HCT116 (cell line): ENCODE data around the gene CDH4. TPM values are rescaled to one million over a fixed set of nuclear protein-coding genes. Genes with fewer than 3 reads are reported as not detected.

Experiments used
- ATAC-seq: fragments of 200-7000 bp; cut with Tn5 transposase; 2 replicates; pipeline ENCODE4 v1.9.1; 2020; ENCODE audit warnings: mild to moderate bottlenecking, moderate library complexity
- BruUV-seq: library from RNA; stranded (reverse); fragments of 400-500 nt; replicated peaks from 2 replicates; lab custom pipeline; 2021; lab: Mats Ljungman, UMichigan
- CTCF ChIA-PET: fragments of 300-600 bp; sonication (Branson Sonifier 250); formaldehyde crosslinking; loops from one replicate; lab custom pipeline; 2021; ENCODE audit warnings: antibody characterized with exemption; lab: Charles Lee
- POLR2A ChIA-PET: fragments of 300-600, 350-600 bp; sonication (Branson Sonifier 250); formaldehyde crosslinking; loops from one replicate; lab custom pipeline; 2021; ENCODE audit warnings: antibody characterized with exemption; lab: Charles Lee
- RAD21 ChIA-PET, 2 experiments: fragments of 300-600 bp; sonication (Branson Sonifier 250); formaldehyde crosslinking; loops; one replicate each; lab custom pipeline; 2023; ENCODE audit warnings: low total read pairs in 2 of 2; ENCODE audit not compliant: uncharacterized antibody in 2 of 2, unreplicated experiment in 2 of 2, low non-redundant PET in 1 of 2; lab: Charles Lee
- DNase-seq: peaks from one replicate; pipeline ENCODE4 v3.0.0-alpha.2; 2010; ENCODE audit warnings: low read depth, low spot score
- H2AFZ ChIP-seq: fragments of 200-600 bp; shearing (Covaris generic), sonication (generic); 2 replicates; pipeline ENCODE4 v1.6.1; 2017; ENCODE audit warnings: low read depth, mixed run types, mixed read lengths, antibody characterized with exemption, low read length; ENCODE audit not compliant: poor library complexity, severe bottlenecking
- H3K27ac ChIP-seq: 2 replicates; pipeline ENCODE4 v1.5.1; 2012; ENCODE audit warnings: low read depth, low read length
- H3K27me3 ChIP-seq: fragments of 200-600 bp; sonication (generic); 2 replicates; pipeline ENCODE4 v1.6.1; 2016; ENCODE audit warnings: mixed run types, low read length, mixed read lengths; ENCODE audit not compliant: insufficient read depth
- H3K36me3 ChIP-seq, 2 experiments: fragments of 200-500 bp in 1 of 2; fragments of 200-600 bp in 1 of 2; sonication (Bioruptor generic) in 1 of 2; sonication (generic) in 1 of 2; 2 replicates each; pipeline versions ENCODE4 v1.5.1 to v1.6.1; 2014 to 2016; ENCODE audit warnings: low read length in 2 of 2, inconsistent platforms in 1 of 2, mixed read lengths in 1 of 2, mixed run types in 1 of 2; ENCODE audit not compliant: insufficient read depth in 2 of 2, control insufficient read depth in 1 of 2
- H3K4me1 ChIP-seq, 2 experiments: fragments of 200-600 bp in 1 of 2; sonication (generic) in 1 of 2; 2 replicates each; pipeline versions ENCODE4 v1.5.1 to v1.6.1; 2012 to 2017; ENCODE audit warnings: low read length in 2 of 2, inconsistent platforms in 1 of 2, mild to moderate bottlenecking in 1 of 2, mixed read lengths in 1 of 2, mixed run types in 1 of 2, moderate library complexity in 1 of 2; ENCODE audit not compliant: insufficient read depth in 2 of 2, control insufficient read depth in 1 of 2
- H3K4me2 ChIP-seq: fragments of 200-600 bp; sonication (generic); 2 replicates; pipeline ENCODE4 v1.6.1; 2017; ENCODE audit warnings: mixed run types, low read length, mixed read lengths
- H3K4me3 ChIP-seq, 2 experiments: fragments of 200-600 bp in 1 of 2; sonication (generic) in 1 of 2; replicated peaks in 1 of 2; 2 replicates each; pipeline ENCODE4 v1.5.1; 2011 to 2016; ENCODE audit warnings: low read length in 2 of 2, control low read depth in 1 of 2, low read depth in 1 of 2, mild to moderate bottlenecking in 1 of 2, mixed read lengths in 1 of 2, mixed run types in 1 of 2
- H3K79me2 ChIP-seq: fragments of 200-600 bp; sonication (generic); 2 replicates; pipeline ENCODE4 v1.6.1; 2017; ENCODE audit warnings: mild to moderate bottlenecking, mixed run types, low read length, moderate library complexity, mixed read lengths; ENCODE audit not compliant: insufficient read depth
- H3K9ac ChIP-seq: fragments of 200-600 bp; sonication (generic); 2 replicates; pipeline ENCODE4 v1.6.1; 2016; ENCODE audit warnings: low read length, mixed read lengths
- H3K9me2 ChIP-seq: fragments of 200-600 bp; sonication (generic), shearing (Covaris generic); 2 replicates; pipeline ENCODE4 v1.6.1; 2017; ENCODE audit warnings: mixed run types, mild to moderate bottlenecking, moderate library complexity; ENCODE audit not compliant: insufficient read depth
- H3K9me3 ChIP-seq, 2 experiments: fragments of 200-500 bp in 1 of 2; fragments of 200-600 bp in 1 of 2; sonication (Bioruptor generic) in 1 of 2; sonication (generic) in 1 of 2; 2 replicates each; pipeline ENCODE4 v1.6.1; 2014 to 2017; ENCODE audit warnings: low read length in 2 of 2, mixed read lengths in 2 of 2, inconsistent platforms in 1 of 2, low read depth in 1 of 2, mild to moderate bottlenecking in 1 of 2, mixed run types in 1 of 2, moderate library complexity in 1 of 2; ENCODE audit not compliant: control insufficient read depth in 1 of 2, insufficient read depth in 1 of 2
- H4K20me1 ChIP-seq: fragments of 200-600 bp; sonication (generic), shearing (Covaris generic); 2 replicates; pipeline ENCODE4 v1.6.1; 2017; ENCODE audit warnings: mixed run types, mild to moderate bottlenecking, moderate library complexity; ENCODE audit not compliant: insufficient read depth
- CBX3 ChIP-seq: IDR thresholded peaks from 2 replicates; pipeline ENCODE4 v1.6.1; 2012; ENCODE audit warnings: low read depth
- CEBPB ChIP-seq: IDR thresholded peaks from 2 replicates; pipeline ENCODE4 v1.6.1; 2012; ENCODE audit warnings: low read depth
- EZH2 ChIP-seq: fragments of 200-600 bp; sonication (generic); IDR thresholded peaks from 2 replicates; pipeline ENCODE4 v1.6.1; 2017; ENCODE audit warnings: antibody characterized with exemption, mixed run types
- FOSL1 ChIP-seq: IDR thresholded peaks from 2 replicates; pipeline ENCODE4 v1.6.1; 2012; ENCODE audit warnings: low read depth
- JUND ChIP-seq: IDR thresholded peaks from 2 replicates; pipeline ENCODE4 v1.6.1; 2012
- POLR2AphosphoS5 ChIP-seq: IDR thresholded peaks from 2 replicates; pipeline ENCODE4 v1.6.1; 2011; ENCODE audit warnings: mild to moderate bottlenecking, low read depth, low read length, moderate library complexity
- RAD21 ChIP-seq: IDR thresholded peaks from 2 replicates; pipeline ENCODE4 v1.6.1; 2012; ENCODE audit warnings: low read depth, mild to moderate bottlenecking
- REST ChIP-seq: IDR thresholded peaks from 2 replicates; pipeline ENCODE4 v1.6.1; 2012; ENCODE audit warnings: low read depth
- SIN3A ChIP-seq: IDR thresholded peaks from 2 replicates; pipeline ENCODE4 v1.6.1; 2012; ENCODE audit warnings: low read depth
- SP1 ChIP-seq: IDR thresholded peaks from 2 replicates; pipeline ENCODE4 v1.6.1; 2012; ENCODE audit warnings: low read depth
- SRF ChIP-seq: IDR thresholded peaks from 2 replicates; pipeline ENCODE4 v1.6.1; 2012; ENCODE audit warnings: low read depth
- TCF7L2 ChIP-seq: IDR thresholded peaks from 2 replicates; pipeline ENCODE4 v1.7.0; 2011; ENCODE audit warnings: borderline replicate concordance, inconsistent platforms; ENCODE audit not compliant: insufficient read depth, insufficient read length; ENCODE audit errors: extremely low read depth
- ZNF274 ChIP-seq: fragments of 200-500 bp; sonication (Bioruptor generic); IDR thresholded peaks from 2 replicates; pipeline ENCODE4 v1.6.1; 2014; ENCODE audit warnings: mild to moderate bottlenecking, low read depth, low read length, inconsistent platforms
- intact Hi-C: fragments of 100-400 bp; cut with micrococcal nuclease; formaldehyde crosslinking; loops from 2 replicates; pipeline ENCODE4 v1.10.0; 2022
- total RNA-seq: library from RNA; stranded (reverse); gene quantifications from one replicate; pipeline ENCODE4 v1.2.1, GENCODE V29; 2021; ENCODE audit not compliant: unreplicated experiment

The CDH4 gene
- total RNA-seq, 1 experiment from 2014 or later = not detected

DNA sequence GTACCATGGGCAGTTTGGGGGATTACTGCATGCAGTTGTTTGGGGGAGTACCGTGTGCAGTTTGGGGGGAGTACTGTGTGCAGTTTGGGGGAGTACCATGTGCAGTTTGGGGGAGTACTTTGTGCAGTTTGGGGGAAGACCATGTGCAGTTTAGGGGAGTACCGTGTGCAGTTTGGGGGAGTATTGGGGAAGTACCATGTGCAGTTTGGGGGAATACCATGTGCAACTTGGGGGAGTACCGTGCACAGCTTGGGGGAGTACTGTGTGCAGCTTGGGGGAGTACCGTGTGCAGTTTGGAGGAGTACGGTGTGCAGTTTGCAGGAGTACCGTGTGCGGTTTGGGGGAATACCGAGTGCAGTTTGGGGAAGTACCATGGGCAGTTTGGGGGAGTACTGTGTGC is 22.3 kb downstream of the CDH4 start (continued):
- TF ChIP-seq ZNF274 (no peak), JUND (no peak)

DNA sequence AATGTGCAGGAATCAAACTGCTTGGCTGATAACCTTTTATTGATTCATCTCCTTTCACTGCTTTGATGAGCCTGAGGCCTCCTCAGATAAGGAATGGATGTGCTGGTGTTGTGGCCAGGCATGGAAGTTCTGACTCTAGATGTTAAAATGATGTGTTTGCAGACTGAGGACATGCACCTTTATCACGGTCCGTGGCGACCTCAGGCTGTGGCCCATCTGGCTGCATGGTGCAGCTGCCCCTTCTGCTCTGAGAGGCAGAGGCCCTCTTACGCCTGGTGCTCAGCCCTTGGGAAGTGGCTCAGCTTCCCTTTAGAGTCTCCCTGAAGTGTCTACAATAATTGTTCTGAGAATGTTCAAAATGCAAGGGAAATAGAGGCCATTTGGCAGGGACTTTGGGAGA is 26.2 kb downstream of the CDH4 start:
- DNase-seq (no peak), ATAC-seq (no peak)
- TF ChIP-seq ZNF274 = no peak
- no peak for TF ChIP-seq TCF7L2
- TF ChIP-seq EZH2 = no peak
- TF ChIP-seq REST = no peak
- TF ChIP-seq SP1 = no peak
- no peak for TF ChIP-seq RAD21
- TF ChIP-seq POLR2AphosphoS5 = no peak
- TF ChIP-seq CEBPB = no peak
- no peak for TF ChIP-seq SIN3A
- TF ChIP-seq SRF = no peak
- TF ChIP-seq CBX3 = no peak
- no peak for TF ChIP-seq FOSL1
- H3K9me2 ChIP-seq = no peaks in the 10 kb centered on the region
- no peaks in the 10 kb centered on the region for H3K79me2 ChIP-seq
- no peak overlapping the region for H3K4me2 ChIP-seq
- no peaks in the 10 kb centered on the region for H3K36me3 ChIP-seq
- no peak overlapping the region for H3K9ac ChIP-seq
- BruUV-seq = no TSS peak
- ChIA-PET POLR2A (no interaction called here), CTCF (no interaction called here), RAD21 (no interaction called here)
- H3K27me3 ChIP-seq = no peaks in the 10 kb centered on the region
- H2AFZ ChIP-seq = no peak overlapping the region
- H3K4me1 ChIP-seq = no peaks in the 10 kb centered on the region
- no peak overlapping the region for H3K4me3 ChIP-seq
- intact Hi-C loops = no loop called here
- H4K20me1 ChIP-seq = no peaks in the 10 kb centered on the region
- peaks cover 9 to 29% of the 10 kb centered on the region in 2 experiments; a peak in 2 of 4 replicates for H3K9me3 ChIP-seq
- H3K27ac ChIP-seq = no peak overlapping the region
